ENCODE results near the gene METRN.

Gene METRN

GRCh38 chr16:725463-726187 is 10.7 kb downstream of the METRN start:
- no peak for DNase-seq

GRCh38 chr16:726188-726437 is 11.2 kb downstream of the METRN start:
- no peak for DNase-seq

GRCh38 chr16:726438-727290 is 11.7 kb downstream of the METRN start, which contains the start of the genes CCDC78 and HAGHL:
TSS of gene CCDC78 (minus strand) at chr16:726443. CDS start at chr16:726367, 76 bp downstream.
TSS of gene HAGHL (plus strand) at chr16:727106. CDS start at chr16:727510, 404 bp downstream.
- peak; percentile 61 for DNase-seq

GRCh38 chr16:727291-727977 is 12.5 kb downstream of the METRN start:
- no peak for DNase-seq

- DNase-seq, result peak; percentile 70
Measured at GRCh38 chr16:728131-728889, 13.4 kb downstream of the METRN start.

GRCh38 chr16:728890-729744 is 14.2 kb downstream of the METRN start:
- DNase-seq, result no peak

- DNase-seq, result no peak
Measured at GRCh38 chr16:729768-730665, 15.1 kb downstream of the METRN start.

- no peak for DNase-seq
Measured at GRCh38 chr16:730666-731509, 16.0 kb downstream of the METRN start.

- no peak for DNase-seq
Measured at GRCh38 chr16:732332-732731, 17.4 kb downstream of the METRN start.

- DNase-seq, result no peak
Measured at GRCh38 chr16:732936-733335, 18.0 kb downstream of the METRN start.

GRCh38 chr16:733382-734207 is 18.7 kb downstream of the METRN start:
- DNase-seq, result no peak

- DNase-seq, result no peak
Measured at GRCh38 chr16:734208-734980, 19.5 kb downstream of the METRN start.

GRCh38 chr16:734981-735881 is 20.3 kb downstream of the METRN start:
- DNase-seq, result no peak

GRCh38 chr16:735982-736453 is 21.1 kb downstream of the METRN start:
- no peak for DNase-seq

GRCh38 chr16:736936-737481 is 22.1 kb downstream of the METRN start:
- DNase-seq, result no peak
